Measurements from ENCODE around the gene NIFK. TPM values are rescaled to one million over a fixed set of nuclear protein-coding genes. Genes with fewer than 3 reads are reported as not detected.

NIFK gene
- total and polyA plus RNA-seq, 2 of the 4 experiments (the other 2 are of a cell fraction), result 19.5 to 24.3 TPM

- ChIA-PET POLR2A (ENCODE audit: unreplicated experiment) (no interaction called here), CTCF (no interaction called here)
- H3K27ac ChIP-seq (ENCODE audit: insufficient read depth, low read length), result no peak overlapping the region
- H3K9ac ChIP-seq (ENCODE audit: low read depth, low read length), result no peak overlapping the region
- H2BK5ac ChIP-seq (ENCODE audit: low read depth, low read length, poor library complexity, severe bottlenecking), result no peak overlapping the region
- H2BK15ac ChIP-seq (ENCODE audit: low read depth, low read length), result no peak overlapping the region
- peaks cover 3% of the 10 kb centered on the region; the same call in 1 of the 2 replicates for H3K27me3 ChIP-seq (ENCODE audit: control insufficient read depth, insufficient read depth, low read length)
- H3K36me3 ChIP-seq (ENCODE audit: control insufficient read depth, insufficient read depth, low read length), result no peaks in the 10 kb centered on the region
- H4K5ac ChIP-seq (ENCODE audit: low read depth, low read length), result no peak overlapping the region
- no peaks in the 10 kb centered on the region for H3K4me1 ChIP-seq (ENCODE audit: control insufficient read depth, insufficient read depth, low read length)
- TF ChIP-seq BHLHE40 (IDR thresholded peaks at IDR 0.05; ENCODE audit: low read depth, low read length), result no peak
- TF ChIP-seq MAFK (IDR thresholded peaks at IDR 0.05; ENCODE audit: low read depth, low read length), result no peak
- no peak for TF ChIP-seq ELK1 (IDR thresholded peaks at IDR 0.05; ENCODE audit: borderline replicate concordance, low read depth, low read length)
- TF ChIP-seq SMC3 (IDR thresholded peaks at IDR 0.05; ENCODE audit: low read depth, low read length), result no peak
- TF ChIP-seq, protein P1, sequence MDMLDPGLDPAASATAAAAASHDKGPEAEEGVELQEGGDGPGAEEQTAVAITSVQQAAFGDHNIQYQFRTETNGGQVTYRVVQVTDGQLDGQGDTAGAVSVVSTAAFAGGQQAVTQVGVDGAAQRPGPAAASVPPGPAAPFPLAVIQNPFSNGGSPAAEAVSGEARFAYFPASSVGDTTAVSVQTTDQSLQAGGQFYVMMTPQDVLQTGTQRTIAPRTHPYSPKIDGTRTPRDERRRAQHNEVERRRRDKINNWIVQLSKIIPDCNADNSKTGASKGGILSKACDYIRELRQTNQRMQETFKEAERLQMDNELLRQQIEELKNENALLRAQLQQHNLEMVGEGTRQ (IDR thresholded peaks at IDR 0.05; ENCODE audit: low read depth, low read length), result no peak
- no peak for TF ChIP-seq NFE2L2 (IDR thresholded peaks at IDR 0.05; ENCODE audit: low read depth, low read length)
- TF ChIP-seq POLR2A (IDR thresholded peaks at IDR 0.05; ENCODE audit: low read depth, low read length), result no peak
- no peak for TF ChIP-seq RAD21 (IDR thresholded peaks at IDR 0.05; ENCODE audit: low read length)
- TF ChIP-seq MAZ (IDR thresholded peaks at IDR 0.05; ENCODE audit: borderline replicate concordance, low read depth, low read length), result no peak
- no peak for TF ChIP-seq RCOR1 (IDR thresholded peaks at IDR 0.05; ENCODE audit: insufficient replicate concordance, low read length)
- TF ChIP-seq CEBPB (IDR thresholded peaks at IDR 0.05; ENCODE audit: low read depth, low read length), result no peak
- TF ChIP-seq CHD1 (IDR thresholded peaks at IDR 0.05; ENCODE audit: low read depth, low read length), result no peak
- no peak for TF ChIP-seq RFX5 (IDR thresholded peaks at IDR 0.05; ENCODE audit: low read depth, low read length)
- TF ChIP-seq MXI1 (IDR thresholded peaks at IDR 0.05; ENCODE audit: borderline replicate concordance, low read depth, low read length), result no peak
- no peak for TF ChIP-seq FOS (IDR thresholded peaks at IDR 0.05; ENCODE audit: low read depth, low read length)
- TF ChIP-seq CTCF (conservative IDR thresholded peaks at IDR 0.05; ENCODE audit: low read depth, low read length), result no peak
- no peak overlapping the region for H4K8ac ChIP-seq (ENCODE audit: low read depth in 2 of 2, low read length in 2 of 2)
- no peak overlapping the region for H3K4me3 ChIP-seq (ENCODE audit: insufficient read depth, low read depth, low read length)
- H4K20me1 ChIP-seq (ENCODE audit: insufficient read depth, low read length), result no peaks in the 10 kb centered on the region
- no peaks in the 10 kb centered on the region for H3K9me1 ChIP-seq (ENCODE audit: insufficient read depth, low read length)
- H3K23ac ChIP-seq (ENCODE audit: low read depth, low read length), result no peak overlapping the region
- H3K4ac ChIP-seq (ENCODE audit: low read depth, low read length), result no peak overlapping the region
- dilution Hi-C loops (cut with HindIII; ENCODE audit: low sequenced_read_pairs, unreplicated experiment) (no loop called here), intact Hi-C loops (cut with micrococcal nuclease) (loop anchor here (10.0 kb wide), 1 partner anchor 651 kb away; no protein-coding TSS in a partner anchor), in situ Hi-C loops (cut with MboI; ENCODE audit: low sequenced_read_pairs) (loop anchor here (25.0 kb wide), 1 partner anchor 659 kb away; no protein-coding TSS in a partner anchor)
- no peak overlapping the region for H2BK120ac ChIP-seq (ENCODE audit: low read depth, low read length)
- H3K18ac ChIP-seq (ENCODE audit: low read depth, low read length), result no peak overlapping the region
- no peak overlapping the region for H4K91ac ChIP-seq (ENCODE audit: insufficient read depth, low read depth, low read length)
- no peak for DNase-seq
- ATAC-seq (ENCODE audit: low read depth), result no peak
- H2AK9ac ChIP-seq (replicated peaks; ENCODE audit: low read depth, low read length, poor library complexity), result no peak overlapping the region
- BruUV-seq (replicated peaks), result no TSS peak
- no peak overlapping the region for H2AK5ac ChIP-seq (ENCODE audit: low read depth, low read length)
- H3K4me2 ChIP-seq (ENCODE audit: low read depth, low read length), result no peak overlapping the region
- no peaks in the 10 kb centered on the region for H3K79me1 ChIP-seq (ENCODE audit: low read depth in 1 of 2, low read length in 2 of 2)
- H3K14ac ChIP-seq (replicated peaks; ENCODE audit: low read depth, low read length), result no peak overlapping the region
- 0% methylated on average over 1 of the region's 6 CpGs; no CpG with 5 or more reads in 1 of the 2 experiments for WGBS, 2 experiments (ENCODE audit: extremely low coverage in 2 of 2, insufficient read length in 1 of 2)
- H2AFZ ChIP-seq (replicated peaks; ENCODE audit: low read length, poor library complexity), result no peak overlapping the region
- H2BK20ac ChIP-seq (ENCODE audit: low read depth, low read length), result no peak overlapping the region
- no peak overlapping the region for H3K56ac ChIP-seq (ENCODE audit: extremely low read depth, insufficient read depth, low read length)
- H3K9me3 ChIP-seq (ENCODE audit: control insufficient read depth, insufficient read depth, low read length), result no peaks in the 10 kb centered on the region
Observed at GRCh38 chr2:121746071-121746578, 9.4 kb upstream of the NIFK start.
